Measurements from ENCODE around the gene VAV2.

VAV2 gene

GRCh38 chr9:133778336-133779013, 213.6 kb downstream of the VAV2 start:
- TF ChIP-seq, protein P1, sequence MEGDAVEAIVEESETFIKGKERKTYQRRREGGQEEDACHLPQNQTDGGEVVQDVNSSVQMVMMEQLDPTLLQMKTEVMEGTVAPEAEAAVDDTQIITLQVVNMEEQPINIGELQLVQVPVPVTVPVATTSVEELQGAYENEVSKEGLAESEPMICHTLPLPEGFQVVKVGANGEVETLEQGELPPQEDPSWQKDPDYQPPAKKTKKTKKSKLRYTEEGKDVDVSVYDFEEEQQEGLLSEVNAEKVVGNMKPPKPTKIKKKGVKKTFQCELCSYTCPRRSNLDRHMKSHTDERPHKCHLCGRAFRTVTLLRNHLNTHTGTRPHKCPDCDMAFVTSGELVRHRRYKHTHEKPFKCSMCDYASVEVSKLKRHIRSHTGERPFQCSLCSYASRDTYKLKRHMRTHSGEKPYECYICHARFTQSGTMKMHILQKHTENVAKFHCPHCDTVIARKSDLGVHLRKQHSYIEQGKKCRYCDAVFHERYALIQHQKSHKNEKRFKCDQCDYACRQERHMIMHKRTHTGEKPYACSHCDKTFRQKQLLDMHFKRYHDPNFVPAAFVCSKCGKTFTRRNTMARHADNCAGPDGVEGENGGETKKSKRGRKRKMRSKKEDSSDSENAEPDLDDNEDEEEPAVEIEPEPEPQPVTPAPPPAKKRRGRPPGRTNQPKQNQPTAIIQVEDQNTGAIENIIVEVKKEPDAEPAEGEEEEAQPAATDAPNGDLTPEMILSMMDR (IDR thresholded peaks at IDR 0.05; ENCODE audit: insufficient read depth, low read depth, low read length, missing control alignments), result no peak
- no peak for DNase-seq (ENCODE audit: low read depth)
- no peak overlapping the region for H3K4me3 ChIP-seq (ENCODE audit: low read length)

GRCh38 chr9:133777871-133778270, 214.3 kb downstream of the VAV2 start:
- DNase-seq (ENCODE audit: low read depth), result no peak
- TF ChIP-seq, protein P1 (IDR thresholded peaks at IDR 0.05; ENCODE audit: insufficient read depth, low read depth, low read length, missing control alignments), result no peak
- no peak overlapping the region for H3K4me3 ChIP-seq (ENCODE audit: low read length)

- DNase-seq (ENCODE audit: low read depth), result no peak
These were observed 214.9 kb downstream of the VAV2 start for GRCh38 chr9:133777068-133777791.

GRCh38 chr9:133775951-133776905, 215.9 kb downstream of the VAV2 start:
- TF ChIP-seq, protein P1 (IDR thresholded peaks at IDR 0.05; ENCODE audit: insufficient read depth, low read depth, low read length, missing control alignments), result no peak
- H3K4me3 ChIP-seq (ENCODE audit: low read length), result no peak overlapping the region
- DNase-seq (ENCODE audit: low read depth), result no peak

More at GRCh38 chr9:133777068-133777791, 214.9 kb downstream of the VAV2 start:
- H3K4me3 ChIP-seq (ENCODE audit: low read length), result no peak overlapping the region
- TF ChIP-seq, protein P1 (IDR thresholded peaks at IDR 0.05; ENCODE audit: insufficient read depth, low read depth, low read length, missing control alignments), result no peak

GRCh38 chr9:133775291-133775690, 216.8 kb downstream of the VAV2 start:
- no peak for DNase-seq (ENCODE audit: low read depth)
- TF ChIP-seq, protein P1 (IDR thresholded peaks at IDR 0.05; ENCODE audit: insufficient read depth, low read depth, low read length, missing control alignments), result no peak
- no peak overlapping the region for H3K4me3 ChIP-seq (ENCODE audit: low read length)

GRCh38 chr9:133774799-133775198, 217.3 kb downstream of the VAV2 start:
- no peak for DNase-seq (ENCODE audit: low read depth)
- TF ChIP-seq, protein P1 (IDR thresholded peaks at IDR 0.05; ENCODE audit: insufficient read depth, low read depth, low read length, missing control alignments), result no peak
- H3K4me3 ChIP-seq (ENCODE audit: low read length), result no peak overlapping the region
